Glomerular endothelial cell (primary cell): Measurements from ENCODE around the gene PSME3IP1. TPM values are rescaled to one million over a fixed set of nuclear protein-coding genes. Genes with fewer than 3 reads are reported as not detected.
"Not testable (repeated sequence)": the region's sequence is repeated elsewhere in the genome, so short reads cannot be mapped to it uniquely, and the experiment has no call there.

Source experiments
- DNase-seq: peaks from one replicate; pipeline ENCODE4 v3.0.0-alpha.2; 2011; ENCODE audit warnings: low read depth, low spot score; ENCODE audit errors: extremely low read depth
- total RNA-seq: library from RNA; depleted of rRNA; stranded (reverse); fragments of >200 nt; gene quantifications from 2 replicates; pipeline ENCODE4 v1.2.3, GENCODE V29; 2015

Gene PSME3IP1
- total RNA-seq, 1 donor from 2014 or later = 59.0 TPM

GRCh38 chr16:57127037-57127763, 58.6 kb downstream of the PSME3IP1 start:
- no peak for DNase-seq

- no peak for DNase-seq
Measured at GRCh38 chr16:57126411-57126810, 59.4 kb downstream of the PSME3IP1 start.

- DNase-seq = no peak
Measured at GRCh38 chr16:57125969-57126368, 59.9 kb downstream of the PSME3IP1 start.

- DNase-seq = no peak
Measured at GRCh38 chr16:57125376-57125775, 60.5 kb downstream of the PSME3IP1 start.

- no peak for DNase-seq
Measured at GRCh38 chr16:57123974-57124674, 61.7 kb downstream of the PSME3IP1 start.

GRCh38 chr16:57123216-57123973, 62.4 kb downstream of the PSME3IP1 start:
- no peak for DNase-seq

GRCh38 chr16:57118461-57119084, 67.3 kb downstream of the PSME3IP1 start:
- no peak for DNase-seq

GRCh38 chr16:57115514-57116182, 70.2 kb downstream of the PSME3IP1 start:
- no peak for DNase-seq

GRCh38 chr16:57115168-57115513, 70.7 kb downstream of the PSME3IP1 start:
- DNase-seq = no peak

- no peak for DNase-seq
Measured at GRCh38 chr16:57113664-57114063, 72.2 kb downstream of the PSME3IP1 start.

- DNase-seq = no peak
Measured at GRCh38 chr16:57113042-57113453, 72.8 kb downstream of the PSME3IP1 start.

- no peak for DNase-seq
Measured at GRCh38 chr16:57112403-57113041, 73.3 kb downstream of the PSME3IP1 start.

GRCh38 chr16:57111420-57111819, 74.4 kb downstream of the PSME3IP1 start:
- DNase-seq = no peak

GRCh38 chr16:57110937-57111336, 74.9 kb downstream of the PSME3IP1 start:
- DNase-seq = no peak

- DNase-seq = not testable (repeated sequence)
Measured at GRCh38 chr16:57109259-57110105, 76.4 kb downstream of the PSME3IP1 start.

GRCh38 chr16:57108432-57108831, 77.4 kb downstream of the PSME3IP1 start:
- no peak for DNase-seq

GRCh38 chr16:57107321-57107922, 78.4 kb downstream of the PSME3IP1 start:
- DNase-seq = no peak

- no peak for DNase-seq
Measured at GRCh38 chr16:57106767-57107166, 79.1 kb downstream of the PSME3IP1 start.

- DNase-seq = no peak
Measured at GRCh38 chr16:57105184-57105583, 80.7 kb downstream of the PSME3IP1 start.
